HS-27A (cell line): ENCODE measurements around the gene MRTFA.

Experiments used
- DNase-seq: peaks from one replicate; pipeline ENCODE4 v3.0.0-alpha.2; 2012; ENCODE audit warnings: low read depth, missing footprints

MRTFA gene

GRCh38 chr22:40463683-40464082 lies 172.8 kb downstream of the MRTFA start:
- no peak for DNase-seq

GRCh38 chr22:40463017-40463631 lies 173.4 kb downstream of the MRTFA start:
- DNase-seq, result no peak

- no peak for DNase-seq
Observed at GRCh38 chr22:40462195-40462984, 174.1 kb downstream of the MRTFA start.

DNA sequence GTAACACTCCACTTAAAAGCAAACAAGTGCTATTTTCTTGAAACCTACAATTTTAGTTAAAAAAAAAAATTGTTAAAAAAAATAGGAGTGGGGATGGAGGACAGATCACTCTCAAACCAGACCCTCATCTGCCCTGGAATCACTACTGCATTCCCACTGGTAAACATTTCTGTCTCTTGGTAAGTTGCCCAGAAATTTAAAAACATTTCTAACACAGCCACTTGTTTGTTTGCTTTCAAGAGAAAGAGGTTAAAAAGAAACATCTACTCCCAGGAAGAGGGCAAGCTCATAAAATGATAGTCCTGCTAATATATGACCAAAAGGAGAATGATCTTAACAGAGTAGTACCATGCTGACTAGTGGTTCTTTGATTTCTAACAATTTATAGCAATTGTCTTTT lies 182.8 kb downstream of the MRTFA start:
- no peak for DNase-seq

- DNase-seq, result no peak
Observed at GRCh38 chr22:40452730-40453487, 183.6 kb downstream of the MRTFA start.

- no peak for DNase-seq
Observed at GRCh38 chr22:40451210-40451609, 185.3 kb downstream of the MRTFA start.

GRCh38 chr22:40450616-40451015 lies 185.9 kb downstream of the MRTFA start:
- DNase-seq, result no peak

DNA sequence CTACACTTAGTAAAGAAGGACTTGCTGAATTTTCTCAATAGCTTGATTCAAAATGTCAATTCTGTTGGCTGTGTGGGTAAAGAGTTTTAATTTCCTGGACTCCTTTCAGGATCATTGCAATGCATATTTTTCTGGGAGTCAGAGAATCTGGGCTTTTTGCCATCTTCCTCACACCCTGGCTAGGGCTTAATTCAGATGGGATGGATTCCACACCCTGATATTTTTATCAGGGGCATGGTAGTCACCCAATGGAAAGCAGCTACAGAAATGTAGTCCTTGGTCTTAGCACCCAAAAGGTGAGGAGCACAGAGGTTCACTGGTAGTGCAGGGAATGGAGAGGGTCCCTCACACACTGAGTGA lies 186.9 kb downstream of the MRTFA start:
- DNase-seq, result peak; percentile 48

DNA sequence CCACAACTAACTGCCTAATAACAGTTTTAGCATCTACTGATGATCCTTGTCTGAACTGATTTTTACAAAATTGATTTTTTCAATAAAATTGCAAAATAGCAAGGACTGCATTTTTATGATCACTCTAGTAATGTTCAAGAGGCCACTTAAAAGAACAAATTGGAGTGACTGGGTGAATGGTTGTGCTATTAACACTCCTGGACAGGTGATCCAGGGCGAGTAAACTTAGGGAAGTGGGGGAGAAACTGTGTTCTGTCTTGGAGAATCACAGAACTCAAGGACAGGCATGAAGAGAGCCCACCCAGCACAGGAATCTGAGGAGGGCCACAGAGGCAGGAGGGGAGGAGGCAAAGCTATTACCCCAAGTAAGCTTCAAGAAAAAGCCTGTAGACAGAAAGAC lies 190.3 kb downstream of the MRTFA start:
- no peak for DNase-seq

DNA sequence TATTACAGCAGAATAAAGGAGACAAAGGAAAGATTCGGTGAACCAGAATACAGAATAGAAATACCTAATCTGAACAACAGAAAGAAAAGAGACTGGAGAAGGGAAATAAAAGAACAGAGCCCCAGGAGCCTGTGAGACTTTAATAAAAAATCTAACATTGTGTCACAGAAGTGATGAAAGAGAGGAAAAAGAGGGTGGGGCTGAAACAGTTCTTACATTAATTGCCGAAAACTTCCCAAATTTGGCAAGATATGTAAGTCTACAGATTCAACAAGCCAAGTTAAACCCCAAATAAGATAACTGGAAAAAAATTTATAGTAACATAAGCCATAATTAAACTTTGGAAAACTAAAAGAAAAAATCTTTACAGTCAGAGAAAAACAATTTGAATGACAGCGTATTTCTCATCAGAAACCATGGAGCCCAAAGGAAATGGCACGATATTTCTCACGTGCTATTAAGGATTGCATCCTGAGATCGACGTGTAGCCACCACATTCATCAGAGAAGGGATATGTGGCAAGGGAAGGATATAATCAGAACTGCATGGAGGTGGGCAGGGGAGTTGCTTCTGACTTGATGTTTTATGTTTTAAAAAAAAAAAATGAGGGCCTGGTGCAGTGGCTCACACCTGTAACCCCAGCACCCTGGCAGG lies 192.2 kb downstream of the MRTFA start:
- DNase-seq, result no peak

GRCh38 chr22:40443732-40444131 lies 192.8 kb downstream of the MRTFA start:
- no peak for DNase-seq

DNA sequence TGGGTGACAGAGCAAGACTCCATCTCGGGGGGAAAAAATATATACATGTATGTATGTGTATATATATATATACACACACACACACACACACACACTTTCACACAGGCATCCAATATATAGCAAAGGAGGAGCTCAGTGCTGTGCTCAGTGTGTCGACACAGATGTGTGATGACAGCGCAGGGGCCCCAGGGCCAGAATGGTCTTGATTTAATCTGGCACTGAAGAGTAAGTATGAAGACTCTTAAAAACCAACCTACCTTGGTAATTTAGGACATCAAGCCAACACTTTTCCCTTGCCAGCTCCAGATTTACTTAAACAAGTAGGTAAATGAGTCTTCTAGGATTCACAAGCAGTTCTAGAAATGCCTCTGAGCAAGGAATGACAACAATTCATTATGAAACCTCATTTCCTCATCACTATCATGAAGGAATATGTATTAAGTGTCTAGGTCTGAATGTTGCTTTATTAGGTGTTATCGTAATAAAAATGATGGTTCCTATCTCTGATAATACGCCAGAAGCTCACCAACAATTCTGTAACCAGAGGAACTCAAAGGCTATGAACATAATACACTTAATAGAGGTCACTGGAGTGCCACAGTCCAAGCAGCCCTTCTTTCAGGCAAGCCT lies 194.6 kb downstream of the MRTFA start:
- no peak for DNase-seq

GRCh38 chr22:40436505-40437431 lies 199.8 kb downstream of the MRTFA start:
- DNase-seq, result peak; percentile 12

- DNase-seq, result no peak
Observed at GRCh38 chr22:40434745-40435144, 201.8 kb downstream of the MRTFA start.

DNA sequence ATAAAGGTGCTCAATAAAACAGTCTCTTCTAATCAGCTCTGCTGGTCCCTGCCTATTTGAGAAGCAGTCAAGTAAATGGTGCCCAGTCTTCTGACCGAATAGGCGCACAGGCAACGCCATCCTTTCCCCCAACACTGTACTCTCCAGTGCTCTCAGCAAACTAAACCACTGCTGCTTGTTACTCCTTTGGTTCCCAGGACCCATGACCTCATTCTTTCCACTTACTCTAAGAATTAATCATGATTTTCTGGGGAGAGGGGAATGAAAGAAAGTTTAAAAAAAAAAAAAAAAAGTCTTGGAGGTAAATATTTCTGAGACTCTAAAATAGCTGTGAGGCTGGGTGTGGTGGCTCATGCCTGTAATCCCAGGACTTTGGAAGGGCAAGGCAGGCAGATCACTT lies 202.4 kb downstream of the MRTFA start:
- DNase-seq, result no peak

DNA sequence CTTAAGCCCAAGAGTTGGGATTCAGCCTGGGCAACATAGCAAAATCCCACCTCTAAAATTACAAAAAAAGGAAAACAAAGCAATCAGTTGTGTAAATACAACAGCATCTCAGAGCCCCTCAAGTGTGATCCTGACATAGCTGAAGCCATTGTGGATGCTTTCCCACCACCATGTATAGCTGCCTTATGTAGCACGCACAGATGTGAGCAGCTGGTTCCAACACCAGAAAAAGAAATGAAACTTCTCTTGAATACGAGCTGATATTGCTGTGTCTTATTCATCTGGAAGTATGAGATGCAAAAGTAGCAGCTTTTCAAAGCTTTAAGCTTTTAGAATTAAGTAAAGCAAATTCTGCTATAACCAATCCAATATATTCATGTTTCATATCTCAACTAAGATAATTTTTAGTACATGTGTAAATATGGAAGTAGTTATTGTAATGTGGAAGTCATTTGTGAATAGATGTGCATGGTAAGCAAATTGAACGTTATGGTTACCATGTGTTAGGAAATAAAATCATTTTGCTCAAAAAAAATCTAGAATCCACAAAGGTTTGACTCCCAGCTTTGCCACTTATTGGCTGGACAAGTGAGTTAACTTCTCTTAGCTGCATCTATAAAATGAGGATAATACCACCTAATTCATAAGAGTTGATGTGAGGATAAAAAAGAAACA lies 203.0 kb downstream of the MRTFA start:
- DNase-seq, result no peak

DNA sequence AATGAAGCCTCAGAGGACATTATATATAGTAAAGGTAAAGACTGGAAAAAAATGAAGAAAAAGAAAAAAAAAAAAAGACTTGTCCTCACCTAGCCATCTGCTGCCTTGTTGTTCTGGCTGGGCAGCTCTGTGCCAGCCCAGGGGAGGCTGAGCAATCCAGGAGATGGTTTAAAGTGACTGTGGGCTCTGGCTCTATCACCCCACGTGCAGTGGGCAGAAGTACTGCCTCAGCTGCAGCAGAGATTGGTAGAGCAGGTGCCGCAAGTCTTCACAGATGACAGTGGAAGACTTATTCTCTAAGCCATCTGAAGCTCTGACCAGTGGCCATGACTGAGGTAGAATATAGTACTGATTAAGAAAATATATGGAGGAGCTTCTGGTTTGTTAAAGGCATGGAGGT lies 203.9 kb downstream of the MRTFA start:
- no peak for DNase-seq

- no peak for DNase-seq
Observed at GRCh38 chr22:40432157-40432556, 204.4 kb downstream of the MRTFA start.

- no peak for DNase-seq
Observed at GRCh38 chr22:40430991-40431390, 205.5 kb downstream of the MRTFA start.

GRCh38 chr22:40429481-40429880 lies 207.0 kb downstream of the MRTFA start:
- no peak for DNase-seq
